ENCODE results near the gene ELMOD1. TPM values are rescaled to one million over a fixed set of nuclear protein-coding genes. Genes with fewer than 3 reads are reported as not detected.

The ELMOD1 gene
- total RNA-seq, 1 experiment from 2014 or later = 2.3 TPM

DNA sequence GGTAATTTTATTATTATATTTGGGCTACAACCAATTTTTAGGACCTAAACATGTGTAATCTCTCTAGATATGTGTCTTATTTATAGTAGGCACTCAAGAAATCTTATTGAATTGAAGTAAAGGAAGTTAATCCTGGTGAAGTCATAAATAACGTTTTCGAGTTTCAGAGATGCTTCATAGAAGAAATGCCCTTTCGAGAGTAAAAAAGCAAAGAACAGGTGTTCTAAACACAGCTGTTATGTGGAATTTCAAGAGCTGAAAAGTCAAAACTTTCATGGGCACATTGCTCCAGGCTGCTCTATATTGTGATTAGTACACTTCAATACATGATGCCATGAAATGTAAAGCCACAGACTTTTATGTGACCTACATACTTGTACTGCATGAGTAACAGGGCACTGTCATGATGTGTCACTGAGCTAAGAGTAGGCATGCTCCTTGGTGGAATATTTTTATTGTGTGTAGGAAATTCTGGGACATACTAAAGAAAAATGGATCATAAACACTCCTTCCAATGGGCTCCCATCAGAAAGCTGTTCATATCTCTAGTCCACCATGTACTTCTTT is 7.2 kb upstream of the ELMOD1 start:
- DNase-seq (ENCODE audit: low read depth) = peak; percentile 71

DNA sequence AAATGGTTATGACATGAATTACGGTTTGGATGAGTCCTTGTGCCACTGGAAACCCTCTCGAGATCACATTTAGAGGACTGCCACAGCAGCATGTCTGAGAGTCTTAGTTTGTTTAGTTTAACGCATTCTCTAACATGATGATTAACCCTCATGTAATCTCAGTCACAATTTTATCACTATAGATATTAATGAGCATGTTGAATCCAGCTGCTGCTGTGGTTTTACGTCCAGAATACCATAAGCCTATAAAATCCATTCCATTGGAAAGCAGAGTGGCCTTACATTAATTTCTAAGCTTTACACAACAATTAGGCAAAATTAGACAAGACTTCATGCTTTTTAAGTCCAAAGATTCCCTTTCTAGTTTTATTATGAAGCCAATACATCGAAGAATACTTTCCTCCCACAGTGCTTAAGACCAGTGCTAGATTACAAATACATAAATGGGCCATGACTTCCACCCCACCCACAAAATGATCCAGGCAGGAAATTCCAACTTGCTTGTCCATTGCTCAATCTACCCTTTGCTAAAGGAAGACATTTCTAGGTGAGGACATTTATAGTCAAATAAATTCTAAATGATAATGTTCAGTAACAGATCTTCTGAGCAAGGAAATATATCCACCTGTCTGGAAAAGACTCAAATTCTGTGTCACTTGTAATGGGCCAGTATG is 3.5 kb upstream of the ELMOD1 start:
- DNase-seq (ENCODE audit: low read depth) = peak; percentile 10

DNA sequence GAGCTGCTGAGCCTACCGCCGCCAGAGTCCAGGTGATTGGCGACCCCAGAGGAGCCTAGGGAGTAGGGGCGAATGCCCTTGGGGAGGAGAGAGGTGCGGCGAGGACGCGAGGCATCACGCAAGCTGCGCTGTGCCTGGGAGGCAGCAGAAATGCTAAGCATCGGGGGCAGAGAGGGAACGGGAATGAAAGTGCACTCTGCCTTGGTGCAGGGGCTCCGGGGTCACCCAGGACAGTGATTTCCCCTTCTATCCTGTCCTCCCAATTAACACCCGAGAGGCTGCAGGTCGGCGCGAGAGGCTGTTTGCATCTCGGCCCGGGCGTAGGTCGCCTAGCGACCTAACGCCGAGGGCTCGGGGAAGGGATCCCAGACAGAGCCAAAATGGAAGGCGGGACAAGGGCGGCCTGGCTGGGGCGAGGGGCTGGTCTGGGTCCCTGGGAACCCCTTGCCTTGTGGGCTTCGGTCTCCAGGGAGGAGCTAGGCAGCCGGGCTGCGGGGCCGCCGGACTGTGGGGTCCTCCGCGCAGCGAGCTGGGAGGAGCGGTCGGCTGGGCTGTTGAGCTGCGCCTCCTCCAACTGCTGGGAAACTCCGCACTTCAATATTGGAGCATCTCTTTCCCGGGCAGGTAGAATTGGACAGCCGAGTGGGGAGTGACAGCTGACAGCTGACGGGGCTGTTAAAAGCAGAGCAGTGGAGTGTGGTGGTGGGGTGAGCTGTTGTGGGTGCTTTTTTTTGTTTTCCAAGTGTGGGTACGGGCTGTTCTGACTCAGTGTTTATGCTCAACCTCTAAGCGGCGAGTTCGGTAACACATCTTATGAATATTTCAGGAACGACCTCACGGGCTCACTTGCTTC is 657 bp downstream of the ELMOD1 start:
- DNase-seq (ENCODE audit: low read depth) = peak; percentile 20

DNA sequence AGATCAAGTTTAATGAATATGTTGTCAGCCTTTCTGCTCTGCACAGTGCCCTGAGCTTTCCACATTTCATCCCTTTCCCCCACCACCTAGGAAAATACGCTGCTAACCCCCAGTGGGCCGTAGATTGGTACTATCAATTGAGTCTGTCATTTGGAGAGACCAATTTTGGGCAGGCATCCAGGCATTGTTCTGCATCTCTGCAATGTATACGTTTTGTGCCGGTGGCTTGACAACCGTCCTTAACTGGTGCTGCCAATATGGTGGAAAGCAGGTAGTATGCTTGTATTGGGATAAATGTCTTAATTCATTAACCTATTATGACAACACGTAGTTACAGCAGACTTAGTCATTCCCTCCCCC is 1.3 kb downstream of the ELMOD1 start:
- DNase-seq (ENCODE audit: low read depth) = no peak

DNA sequence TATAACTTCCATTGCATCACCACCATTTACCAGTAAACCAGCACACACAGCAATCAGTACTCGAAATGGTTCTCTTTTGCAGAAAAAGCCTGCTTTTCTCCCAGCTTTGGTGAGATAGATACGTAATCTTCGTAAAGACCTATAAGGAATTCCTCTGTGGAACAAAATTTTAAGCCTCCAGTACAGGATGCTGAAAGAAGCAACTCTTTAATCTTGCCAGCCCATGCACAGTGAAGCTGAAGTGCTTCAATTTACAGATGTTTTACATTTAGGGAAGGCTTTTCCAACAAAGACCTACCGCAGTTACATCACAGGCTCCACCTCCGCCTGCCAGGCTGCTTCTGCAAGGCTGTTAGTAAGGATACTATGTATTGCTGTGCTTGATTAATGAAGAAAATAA is 1.9 kb downstream of the ELMOD1 start:
- no peak for DNase-seq (ENCODE audit: low read depth)

DNA sequence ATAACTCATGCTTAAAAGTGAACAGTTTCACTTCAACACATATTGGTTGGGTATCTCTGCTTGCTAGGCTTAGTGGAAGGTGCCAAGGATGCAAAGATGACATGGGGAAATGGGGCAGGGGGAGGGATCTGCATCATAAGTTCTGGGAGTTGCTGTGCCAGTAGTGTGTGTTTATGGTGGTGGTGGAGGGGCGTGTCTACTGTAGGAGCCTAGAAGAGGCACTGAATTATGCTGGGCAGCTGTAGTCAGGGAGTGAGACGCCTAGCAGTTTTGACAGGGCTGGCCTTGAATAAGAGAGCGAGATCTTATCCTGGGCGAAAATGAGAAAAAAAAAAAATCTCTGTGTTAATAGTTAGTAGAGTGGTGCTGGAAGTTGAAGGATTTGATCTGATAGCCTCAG is 3.0 kb downstream of the ELMOD1 start:
- no peak for DNase-seq (ENCODE audit: low read depth)

DNA sequence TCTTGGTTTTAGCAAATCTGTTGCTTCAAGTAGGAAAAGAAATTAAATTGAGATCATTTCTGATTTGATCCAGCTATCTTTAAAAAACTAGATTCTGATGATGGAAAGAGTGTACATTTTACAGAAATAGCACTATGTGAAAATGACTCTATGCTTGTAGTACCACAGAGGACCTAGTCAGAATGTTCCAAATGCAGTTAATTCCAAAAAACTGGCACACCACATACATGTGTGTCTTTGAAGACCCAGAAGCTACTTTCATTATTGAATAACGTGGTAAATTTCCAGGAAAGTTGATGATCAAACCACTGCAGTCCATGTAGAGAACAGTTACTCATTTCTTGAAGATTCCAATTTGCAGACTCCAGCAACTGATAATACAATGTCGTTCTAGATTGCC is 3.8 kb downstream of the ELMOD1 start:
- no peak for DNase-seq (ENCODE audit: low read depth)

DNA sequence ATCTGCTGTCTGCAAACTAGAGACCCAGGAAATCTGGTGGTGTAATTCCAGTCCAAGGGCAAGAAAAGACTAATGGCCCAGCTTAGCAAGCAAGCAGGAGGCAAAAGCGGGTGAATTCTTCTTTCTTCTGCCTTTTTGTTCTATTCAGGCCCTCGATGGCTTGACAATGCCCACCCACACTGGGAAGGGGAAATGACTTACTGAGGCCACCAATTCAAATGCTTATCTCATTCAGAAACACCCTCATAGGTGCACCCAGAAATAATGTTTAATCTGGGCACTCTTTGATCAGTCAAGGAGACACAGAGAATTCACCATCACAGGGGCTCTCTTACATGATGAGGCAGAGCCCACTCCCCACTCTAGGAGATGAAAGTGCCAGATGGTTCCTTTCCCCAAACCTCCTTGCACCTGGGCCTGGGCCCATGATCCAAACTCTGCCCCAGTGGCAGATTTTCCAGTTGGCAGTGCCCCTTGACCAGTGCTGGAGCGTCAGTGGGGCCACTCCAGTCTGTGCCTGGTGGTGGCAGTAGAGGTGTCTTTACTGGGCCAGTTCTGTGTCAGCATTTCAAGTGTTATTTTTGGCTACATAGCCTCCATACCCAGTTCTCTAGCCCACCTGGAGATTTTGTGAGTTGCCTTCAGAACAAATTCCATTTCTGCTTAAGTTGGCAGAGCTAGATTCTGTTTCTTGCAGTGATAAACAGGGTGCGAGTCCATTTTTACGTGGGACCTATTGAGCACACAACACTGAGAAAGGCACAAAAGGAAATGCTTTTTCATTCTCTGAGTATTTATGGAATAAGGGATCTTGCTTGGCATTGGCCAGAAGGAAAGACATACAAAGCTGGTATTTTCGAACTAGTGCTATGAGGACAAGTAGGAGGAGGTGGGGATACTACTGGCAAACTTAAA is 7.5 kb downstream of the ELMOD1 start:
- DNase-seq (ENCODE audit: low read depth) = peak; percentile 28

DNA sequence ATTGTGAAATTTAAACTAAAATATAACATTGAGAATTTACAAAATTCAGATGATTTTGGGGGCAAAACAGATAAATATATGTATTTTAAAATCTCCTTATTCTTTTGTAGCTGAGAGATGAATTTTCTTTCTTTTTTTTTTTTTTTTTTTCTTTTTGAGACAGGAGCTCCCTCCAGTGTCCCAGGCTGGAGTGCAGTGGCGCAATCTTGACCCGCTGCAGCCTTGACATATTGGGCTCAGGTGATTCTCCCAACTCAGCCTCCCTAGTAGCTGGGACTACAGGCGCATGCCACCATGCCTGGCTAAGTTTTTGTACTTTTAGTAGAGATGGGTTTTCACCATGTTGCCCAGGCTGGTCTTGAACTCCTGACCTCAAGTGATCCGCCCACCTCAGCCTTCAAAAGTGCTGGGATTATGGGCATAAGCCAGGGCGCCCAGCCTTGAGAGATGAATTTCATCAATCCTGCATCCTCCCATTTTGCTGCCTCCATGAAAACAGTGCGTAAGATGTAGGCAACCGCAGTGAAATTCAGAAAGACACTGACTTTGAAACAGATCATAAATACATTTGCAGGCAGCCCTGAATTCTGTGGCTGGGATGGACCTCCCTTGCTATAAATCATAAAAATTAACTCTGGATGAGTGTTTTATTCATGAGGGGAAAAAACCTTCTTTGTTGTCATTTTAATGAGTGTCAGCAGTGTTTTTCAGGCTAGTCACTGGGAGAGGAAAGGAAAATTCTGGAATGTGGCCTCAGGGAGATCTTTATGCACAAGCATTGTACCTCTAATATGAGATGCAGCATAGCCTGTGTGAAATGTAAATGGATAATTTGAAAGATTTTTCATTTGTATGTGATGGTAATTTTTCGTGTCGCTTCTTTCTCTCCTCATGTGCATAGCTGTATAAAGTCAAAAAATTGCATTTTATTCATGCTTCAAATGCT is 14.4 kb downstream of the ELMOD1 start:
- DNase-seq (ENCODE audit: low read depth) = no peak

DNA sequence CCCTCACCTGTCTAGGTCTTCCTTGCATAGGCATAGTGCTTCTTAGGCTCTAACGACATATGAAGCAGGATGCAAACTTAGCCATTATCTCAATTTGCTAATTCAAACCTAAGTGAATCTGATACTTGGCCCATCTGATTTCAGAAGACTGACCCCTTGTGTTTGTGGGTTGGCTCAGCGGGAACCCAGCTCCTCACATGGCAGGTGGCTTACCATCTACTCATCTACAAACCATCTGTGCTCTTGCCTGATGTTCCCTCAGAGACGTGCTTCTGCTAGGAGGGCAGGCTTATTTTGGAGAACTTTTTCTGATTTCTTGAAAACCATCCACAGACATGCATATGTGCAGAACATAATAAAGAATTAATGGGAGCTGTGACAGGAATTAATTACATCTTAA is 15.2 kb downstream of the ELMOD1 start:
- DNase-seq (ENCODE audit: low read depth) = peak; percentile 15

DNA sequence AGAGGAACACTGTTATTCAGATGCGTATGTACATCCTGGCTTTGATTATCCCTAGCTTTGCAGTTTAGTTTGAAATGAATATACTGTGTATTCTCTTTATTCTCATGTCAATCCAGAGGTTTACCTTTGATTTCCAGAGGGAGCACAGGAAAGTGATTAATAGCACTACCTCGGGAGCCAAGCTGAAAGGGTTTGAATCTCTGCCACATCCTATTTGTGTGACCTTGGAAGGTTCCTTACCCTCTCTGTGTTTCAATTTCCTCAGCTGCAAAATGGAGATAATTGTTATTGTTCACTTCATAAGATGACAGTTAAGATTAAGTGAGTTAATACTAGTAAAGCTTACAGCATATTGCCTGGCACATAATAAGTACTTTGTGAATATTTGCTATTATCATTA is 17.9 kb downstream of the ELMOD1 start:
- no peak for DNase-seq (ENCODE audit: low read depth)

DNA sequence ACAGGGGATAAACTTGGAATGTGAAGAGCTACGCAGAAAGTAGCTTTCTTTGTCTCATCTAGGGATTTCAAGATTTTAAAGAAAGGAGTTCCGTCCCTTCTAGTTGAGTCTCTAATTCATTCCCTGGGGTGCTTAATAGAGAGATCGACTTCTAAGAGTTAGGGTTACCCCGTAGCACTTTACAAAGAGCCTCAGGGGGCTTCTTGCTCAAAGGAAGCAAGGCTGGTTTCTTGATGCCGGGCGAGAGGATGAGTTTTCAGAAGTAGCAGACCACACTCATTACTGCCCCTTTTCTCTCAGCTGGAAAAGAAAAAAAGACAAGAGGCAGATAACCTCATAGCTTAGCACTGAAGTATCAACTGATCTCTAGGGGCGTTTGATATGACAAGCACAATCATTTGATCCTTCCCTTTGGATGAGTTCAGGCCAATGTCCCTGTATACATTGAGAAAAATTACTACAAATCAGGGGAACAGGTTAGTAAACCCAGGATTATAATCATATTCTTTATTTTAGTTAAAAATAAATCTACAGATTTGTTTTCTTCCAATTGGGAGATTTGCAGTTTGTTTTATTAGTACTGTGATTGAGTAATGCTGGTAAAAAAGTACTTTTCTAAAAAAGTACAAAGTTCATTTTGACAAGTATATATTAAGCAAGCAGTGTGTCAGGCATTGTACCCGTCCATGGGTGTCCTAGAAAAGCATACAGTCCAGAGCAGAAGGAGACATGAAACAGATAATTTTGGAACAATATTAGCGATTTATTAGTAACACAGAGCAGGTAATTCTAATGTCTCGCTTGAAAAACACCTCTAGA is 18.7 kb downstream of the ELMOD1 start:
- DNase-seq (ENCODE audit: low read depth) = no peak

DNA sequence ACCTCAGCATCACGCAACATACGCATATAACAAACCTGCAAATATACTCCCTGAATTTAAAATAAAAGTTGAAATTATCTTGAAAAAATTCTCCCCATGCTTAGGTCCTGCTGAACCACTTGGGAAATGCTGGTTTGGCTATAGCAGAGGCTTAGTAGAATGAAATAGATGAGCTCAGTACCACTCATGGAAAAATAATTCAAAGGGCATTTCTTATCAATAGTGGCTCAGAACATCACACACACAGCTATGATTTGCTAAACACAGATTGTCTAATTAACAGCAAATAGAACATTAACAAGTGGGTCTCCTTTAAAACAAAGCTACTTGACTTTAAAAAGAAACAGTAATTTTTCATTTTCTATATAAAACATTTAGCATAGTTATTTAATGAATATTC is 21.5 kb downstream of the ELMOD1 start:
- no peak for DNase-seq (ENCODE audit: low read depth)

DNA sequence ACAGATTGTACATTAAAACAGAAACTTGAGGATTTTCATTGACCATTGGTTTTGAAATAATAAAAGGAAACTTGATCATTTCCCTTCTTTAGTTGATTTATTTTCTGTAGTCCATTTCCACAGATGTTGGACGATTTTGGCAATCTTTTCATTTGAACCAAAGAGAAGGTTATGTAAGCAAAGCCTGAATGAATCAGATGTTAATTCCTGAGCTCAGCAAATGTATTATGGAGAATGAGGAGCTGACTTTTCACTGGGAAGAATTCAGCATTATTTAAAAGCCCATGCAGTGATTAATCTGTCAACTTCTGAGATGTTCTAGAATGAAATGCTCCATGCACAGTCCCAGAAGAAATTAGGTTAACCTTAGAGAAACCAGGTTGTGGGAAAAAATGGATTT is 29.0 kb downstream of the ELMOD1 start:
- no peak for DNase-seq (ENCODE audit: low read depth)

DNA sequence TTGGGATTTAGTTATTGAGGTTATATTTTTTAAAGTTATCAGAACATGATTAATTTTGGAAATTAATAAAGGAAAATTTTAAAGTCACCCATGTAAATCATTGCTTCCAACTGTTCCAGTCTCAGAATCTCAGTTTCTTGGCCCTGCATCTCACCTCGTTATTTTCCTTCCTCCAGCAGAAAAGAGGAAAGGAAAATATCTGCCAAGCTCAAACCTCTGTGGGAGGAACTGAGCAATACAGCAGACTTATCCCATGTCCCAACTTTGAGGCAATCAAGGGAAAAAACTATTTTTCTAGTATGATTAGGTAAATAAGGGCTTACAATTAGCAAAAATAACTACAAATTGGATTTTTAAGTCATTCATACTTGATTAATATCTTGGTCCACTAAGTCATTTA is 30.1 kb downstream of the ELMOD1 start:
- no peak for DNase-seq (ENCODE audit: low read depth)

DNA sequence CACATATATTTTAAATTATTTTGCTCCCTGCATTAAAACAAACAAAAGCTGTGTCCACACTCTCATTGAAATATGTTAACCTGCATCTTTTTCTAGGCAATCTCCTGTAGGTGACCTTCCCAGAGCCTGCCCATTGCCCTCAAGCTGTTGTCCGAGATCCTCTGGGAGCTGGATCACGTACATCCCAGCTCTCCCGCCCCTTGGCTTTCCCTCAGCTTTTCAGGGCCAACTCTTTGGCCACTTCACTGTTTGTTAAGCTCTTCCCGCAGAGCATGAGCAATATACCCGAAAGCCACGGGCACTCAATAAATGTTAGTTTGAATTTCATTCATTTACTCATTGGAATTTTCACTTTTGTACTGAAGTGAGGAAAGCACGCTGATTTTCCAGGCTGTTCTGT is 32.2 kb downstream of the ELMOD1 start:
- DNase-seq (ENCODE audit: low read depth) = no peak

DNA sequence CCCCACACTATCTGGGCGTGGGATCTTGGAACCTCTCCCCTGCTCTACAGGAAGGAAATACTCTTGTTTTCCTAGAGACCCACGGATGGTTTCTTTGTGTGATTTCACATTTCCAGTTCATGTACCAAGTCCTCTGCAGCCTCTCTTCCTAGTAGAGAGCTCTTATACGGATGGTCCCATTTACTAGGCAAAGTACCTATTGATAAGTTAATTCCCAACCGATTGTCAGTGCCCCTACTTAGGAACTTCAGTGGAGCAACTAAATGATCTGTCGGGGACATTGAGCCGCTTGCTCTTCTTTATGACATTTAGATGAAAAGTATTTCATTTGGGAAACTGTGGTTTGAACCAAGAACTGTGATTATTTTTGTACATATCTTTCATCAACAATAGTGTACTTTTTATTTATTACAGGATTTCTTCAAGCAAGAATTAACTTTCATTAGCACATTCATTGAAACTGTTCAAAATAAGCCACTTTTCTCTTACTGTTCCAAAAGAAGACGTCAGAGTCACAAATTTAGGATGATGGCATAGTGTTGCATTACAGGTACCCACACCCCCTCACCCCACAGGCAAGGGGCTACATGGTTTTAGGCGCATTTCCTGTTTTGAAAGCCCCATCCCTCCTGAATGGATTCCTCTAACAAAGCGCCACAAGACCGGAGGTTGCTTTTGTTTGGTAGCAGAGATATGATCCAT is 34.2 kb downstream of the ELMOD1 start:
- no peak for DNase-seq (ENCODE audit: low read depth)

DNA sequence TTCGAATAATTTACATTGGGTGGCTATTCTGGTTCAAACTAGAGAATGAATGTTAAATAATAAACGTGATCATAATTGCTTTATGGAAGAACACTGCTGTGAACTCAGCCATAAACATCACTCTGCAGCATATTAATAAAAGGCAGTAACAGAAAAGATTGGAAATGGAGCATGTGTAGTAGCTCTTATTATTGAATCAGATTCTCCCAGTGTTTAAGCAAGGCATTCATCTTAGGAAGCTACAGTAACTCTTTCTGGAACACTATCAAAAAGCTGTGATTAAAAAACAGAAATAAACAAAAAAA is 34.7 kb downstream of the ELMOD1 start:
- no peak for DNase-seq (ENCODE audit: low read depth)

DNA sequence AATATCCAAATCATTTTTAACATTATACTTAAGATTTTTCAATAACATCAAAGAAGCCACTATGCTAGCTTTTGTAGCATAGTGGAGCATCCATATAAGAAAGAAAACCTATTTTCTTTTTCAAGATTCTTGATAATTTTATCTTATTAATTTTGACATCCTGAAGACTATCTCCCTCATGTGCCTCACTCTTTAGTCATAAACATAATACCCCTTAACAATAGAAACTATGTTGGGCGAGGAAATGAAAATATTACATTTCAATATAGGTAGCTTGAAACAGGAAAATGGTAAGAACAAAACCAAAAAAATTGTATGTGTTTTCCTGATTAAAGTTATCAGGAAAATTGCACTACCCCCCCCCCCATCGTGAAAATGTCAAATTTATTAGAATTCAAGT is 40.1 kb downstream of the ELMOD1 start:
- DNase-seq (ENCODE audit: low read depth) = no peak

All from HT1080 (cell line).